ENCODE data around the gene C10orf71. TPM values are rescaled to one million over a fixed set of nuclear protein-coding genes. Genes with fewer than 3 reads are reported as not detected.

Gene C10orf71
- total RNA-seq, 1 experiment from 2014 or later = not detected

DNA sequence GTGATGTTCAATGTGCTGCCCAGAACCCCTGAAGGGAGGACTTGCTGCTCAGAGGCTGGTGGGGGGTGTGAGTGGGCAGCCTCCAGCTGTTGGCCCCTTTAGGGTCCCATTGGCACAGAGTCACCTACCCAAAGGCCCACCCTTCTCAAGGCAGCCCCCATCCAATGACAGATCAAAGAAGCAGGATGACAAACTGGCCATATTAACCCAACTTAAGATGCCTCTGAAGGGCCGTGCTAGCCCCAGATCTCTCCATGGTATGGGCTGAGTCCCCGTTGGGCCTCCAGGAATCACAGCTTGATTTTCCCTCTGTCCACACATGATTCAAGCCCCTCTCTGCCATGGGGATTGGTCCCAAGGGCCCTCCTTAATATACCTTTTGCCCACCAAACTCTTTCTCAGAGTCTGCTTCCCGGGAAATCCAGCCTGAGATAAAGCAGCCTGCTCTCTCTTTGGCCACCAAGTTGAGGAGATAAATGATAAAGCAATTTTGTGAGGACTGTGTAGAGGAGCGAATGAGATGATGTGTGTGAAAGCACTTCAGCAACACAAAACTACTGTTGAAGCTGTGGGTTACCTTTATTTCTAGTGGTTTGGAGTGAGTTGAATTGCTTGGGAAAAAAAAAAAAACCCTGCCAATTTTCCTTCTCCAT lies 38.2 kb upstream of the C10orf71 start:
- intact Hi-C loops (cut with micrococcal nuclease; ENCODE audit: unreplicated experiment) = no loop called here
- Histone ChIP-seq H3K4me3 (ENCODE audit: low read depth, low read length, poor library complexity, severe bottlenecking) (no peak overlapping the region), H3K36me3 (ENCODE audit: insufficient read depth, low read length, poor library complexity, severe bottlenecking) (no peaks in the 10 kb centered on the region), H3K27ac (ENCODE audit: low read depth, low read length, poor library complexity, severe bottlenecking) (no peak overlapping the region), H3K9me3 (ENCODE audit: low read depth, low read length, poor library complexity, severe bottlenecking) (peaks cover 3% of the 10 kb centered on the region), H3K4me1 (ENCODE audit: insufficient read depth, low read length, poor library complexity, severe bottlenecking) (no peaks in the 10 kb centered on the region), H3K27me3 (replicated peaks; ENCODE audit: insufficient read depth, low read depth, low read length, poor library complexity) (peaks cover 2% of the 10 kb centered on the region)
- TF ChIP-seq EZH2 (IDR thresholded peaks at IDR 0.05; ENCODE audit: borderline replicate concordance, low read depth, low read length, poor library complexity, severe bottlenecking) = no peak
- TF ChIP-seq, protein P1, sequence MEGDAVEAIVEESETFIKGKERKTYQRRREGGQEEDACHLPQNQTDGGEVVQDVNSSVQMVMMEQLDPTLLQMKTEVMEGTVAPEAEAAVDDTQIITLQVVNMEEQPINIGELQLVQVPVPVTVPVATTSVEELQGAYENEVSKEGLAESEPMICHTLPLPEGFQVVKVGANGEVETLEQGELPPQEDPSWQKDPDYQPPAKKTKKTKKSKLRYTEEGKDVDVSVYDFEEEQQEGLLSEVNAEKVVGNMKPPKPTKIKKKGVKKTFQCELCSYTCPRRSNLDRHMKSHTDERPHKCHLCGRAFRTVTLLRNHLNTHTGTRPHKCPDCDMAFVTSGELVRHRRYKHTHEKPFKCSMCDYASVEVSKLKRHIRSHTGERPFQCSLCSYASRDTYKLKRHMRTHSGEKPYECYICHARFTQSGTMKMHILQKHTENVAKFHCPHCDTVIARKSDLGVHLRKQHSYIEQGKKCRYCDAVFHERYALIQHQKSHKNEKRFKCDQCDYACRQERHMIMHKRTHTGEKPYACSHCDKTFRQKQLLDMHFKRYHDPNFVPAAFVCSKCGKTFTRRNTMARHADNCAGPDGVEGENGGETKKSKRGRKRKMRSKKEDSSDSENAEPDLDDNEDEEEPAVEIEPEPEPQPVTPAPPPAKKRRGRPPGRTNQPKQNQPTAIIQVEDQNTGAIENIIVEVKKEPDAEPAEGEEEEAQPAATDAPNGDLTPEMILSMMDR (conservative IDR thresholded peaks at IDR 0.05; ENCODE audit: low read depth, low read length) = no peak
- POLR2A ChIA-PET (ENCODE audit: low non-redundant PET) = no interaction called here
- no peak for DNase-seq (ENCODE audit: low spot score)
- BruUV-seq (replicated peaks) = no TSS peak
- CTCF ChIA-PET = no interaction called here

DNA sequence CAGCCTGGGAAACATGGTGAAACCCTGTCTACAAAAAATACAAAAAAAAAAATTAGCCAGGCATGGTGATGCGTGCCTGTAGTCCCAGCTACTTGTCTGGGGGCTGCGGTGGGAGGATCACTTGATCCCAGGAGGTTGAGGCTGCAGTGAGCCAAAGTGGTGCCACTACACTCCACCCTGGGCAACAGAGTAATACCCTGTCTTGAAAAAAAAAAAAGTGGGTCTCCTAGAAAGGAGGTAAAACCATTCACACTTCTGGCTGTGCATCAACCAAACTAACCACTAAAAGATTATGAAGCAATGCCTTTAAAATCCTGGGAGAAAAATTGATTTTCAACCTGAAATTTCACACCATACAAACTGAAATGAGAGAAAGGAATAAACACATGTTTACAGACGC lies 35.4 kb upstream of the C10orf71 start:
- DNase-seq (ENCODE audit: low spot score) = no peak
- intact Hi-C loops (cut with micrococcal nuclease; ENCODE audit: unreplicated experiment) = no loop called here
- Histone ChIP-seq H3K9me3 (ENCODE audit: low read depth, low read length, poor library complexity, severe bottlenecking) (peaks cover 6% of the 10 kb centered on the region), H3K4me1 (ENCODE audit: insufficient read depth, low read length, poor library complexity, severe bottlenecking) (no peaks in the 10 kb centered on the region), H3K36me3 (ENCODE audit: insufficient read depth, low read length, poor library complexity, severe bottlenecking) (no peaks in the 10 kb centered on the region), H3K4me3 (ENCODE audit: low read depth, low read length, poor library complexity, severe bottlenecking) (no peak overlapping the region), H3K27ac (ENCODE audit: low read depth, low read length, poor library complexity, severe bottlenecking) (no peak overlapping the region), H3K27me3 (replicated peaks; ENCODE audit: insufficient read depth, low read depth, low read length, poor library complexity) (no peaks in the 10 kb centered on the region)
- ChIA-PET CTCF (no interaction called here), POLR2A (ENCODE audit: low non-redundant PET) (no interaction called here)
- BruUV-seq (replicated peaks) = no TSS peak
- TF ChIP-seq EZH2 (IDR thresholded peaks at IDR 0.05; ENCODE audit: borderline replicate concordance, low read depth, low read length, poor library complexity, severe bottlenecking) = no peak
- TF ChIP-seq, protein P1 (conservative IDR thresholded peaks at IDR 0.05; ENCODE audit: low read depth, low read length) = no peak

DNA sequence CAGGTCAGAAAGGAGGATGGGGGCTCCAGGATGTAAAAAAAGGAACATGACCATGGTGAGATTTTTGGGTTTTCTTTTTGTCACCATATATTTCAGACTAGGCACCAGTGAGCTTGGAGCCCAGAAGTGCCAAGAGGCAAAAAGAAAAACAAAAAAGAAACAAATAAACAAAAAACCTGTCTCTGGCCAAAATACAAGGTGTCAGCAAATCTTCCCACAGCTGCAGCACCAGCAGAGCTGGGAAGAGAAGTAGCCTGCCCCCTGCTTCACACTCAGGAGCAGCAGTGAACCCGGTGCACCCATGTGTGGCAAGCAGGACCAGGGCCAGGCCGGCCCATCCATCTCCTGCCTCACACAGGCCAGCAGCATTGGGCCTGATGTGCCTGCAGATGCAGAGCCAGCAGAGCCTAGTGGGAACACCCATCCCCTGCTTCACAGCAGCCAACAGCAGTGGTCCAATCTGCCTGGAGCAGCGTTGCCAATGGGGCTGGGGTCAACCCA lies 34.7 kb upstream of the C10orf71 start:
- intact Hi-C loops (cut with micrococcal nuclease; ENCODE audit: unreplicated experiment) = no loop called here
- H3K27me3 ChIP-seq (replicated peaks; ENCODE audit: insufficient read depth, low read depth, low read length, poor library complexity) = no peaks in the 10 kb centered on the region
- ChIA-PET POLR2A (ENCODE audit: low non-redundant PET) (no interaction called here), CTCF (no interaction called here)
- peaks cover 6% of the 10 kb centered on the region for H3K9me3 ChIP-seq (ENCODE audit: low read depth, low read length, poor library complexity, severe bottlenecking)
- no peak overlapping the region for H3K4me3 ChIP-seq (ENCODE audit: low read depth, low read length, poor library complexity, severe bottlenecking)
- no peak overlapping the region for H3K27ac ChIP-seq (ENCODE audit: low read depth, low read length, poor library complexity, severe bottlenecking)
- DNase-seq (ENCODE audit: low spot score) = no peak
- no peaks in the 10 kb centered on the region for H3K4me1 ChIP-seq (ENCODE audit: insufficient read depth, low read length, poor library complexity, severe bottlenecking)
- no peaks in the 10 kb centered on the region for H3K36me3 ChIP-seq (ENCODE audit: insufficient read depth, low read length, poor library complexity, severe bottlenecking)
- TF ChIP-seq EZH2 (IDR thresholded peaks at IDR 0.05; ENCODE audit: borderline replicate concordance, low read depth, low read length, poor library complexity, severe bottlenecking) = no peak
- TF ChIP-seq, protein P1 (conservative IDR thresholded peaks at IDR 0.05; ENCODE audit: low read depth, low read length) = no peak
- BruUV-seq (replicated peaks) = no TSS peak
